NB4 (cell line): ENCODE measurements around the gene TBC1D22A.

Experiments
- CTCF ChIP-seq: IDR thresholded peaks from one replicate; pipeline ENCODE4 v1.5.1; 2012; ENCODE audit warnings: low read depth, low read length
- POLR2A ChIP-seq: IDR thresholded peaks from 2 replicates; pipeline ENCODE4 v1.6.1; 2011; ENCODE audit warnings: mild to moderate bottlenecking; ENCODE audit not compliant: insufficient read length; ENCODE audit errors: extremely low read depth

DNA sequence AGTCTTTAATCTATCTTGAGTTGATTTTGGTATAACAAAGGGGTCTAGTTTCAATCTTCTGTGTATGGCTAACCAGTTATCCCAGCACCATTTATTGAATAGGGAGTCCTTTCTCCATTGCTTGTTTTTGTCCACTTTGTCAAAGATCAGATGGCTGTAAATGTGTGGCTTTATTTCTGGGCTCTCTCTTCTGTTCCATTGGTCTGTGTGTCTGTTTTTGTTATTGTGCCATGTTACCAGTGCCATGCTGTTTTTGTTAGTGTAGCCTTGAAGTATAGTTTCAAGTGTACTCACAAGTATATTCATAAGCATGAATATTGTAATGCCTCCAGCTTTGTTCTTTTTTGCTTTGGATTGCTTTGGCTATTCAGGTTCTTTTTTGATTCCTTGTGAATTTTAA lies 159.6 kb downstream of the TBC1D22A start:
- TF ChIP-seq CTCF (no peak), POLR2A (no peak)
